Measurements from ENCODE around the gene SAMD9L.

The SAMD9L gene

GRCh38 chr7:93165447-93165846 lies 17.3 kb upstream of the SAMD9L start:
- POLR2A ChIA-PET: no interaction called here
- TF ChIP-seq SP1 (IDR thresholded peaks at IDR 0.05) (no peak), ARNT (IDR thresholded peaks at IDR 0.05) (no peak), FOXA1 (IDR thresholded peaks at IDR 0.05) (no peak), PKNOX1 (IDR thresholded peaks at IDR 0.05) (no peak), SUZ12 (IDR thresholded peaks at IDR 0.05) (no peak)
- DNase-seq (ENCODE audit: extremely low spot score): no peak
- CTCF ChIA-PET: no interaction called here

- POLR2A ChIA-PET: no interaction called here
- TF ChIP-seq SP1 (IDR thresholded peaks at IDR 0.05): no peak
- no peak for TF ChIP-seq FOXA1 (IDR thresholded peaks at IDR 0.05)
- no peak for TF ChIP-seq ARNT (IDR thresholded peaks at IDR 0.05)
- DNase-seq (ENCODE audit: extremely low spot score): no peak
- CTCF ChIA-PET: no interaction called here
Observed at GRCh38 chr7:93164766-93165165, 16.6 kb upstream of the SAMD9L start.

GRCh38 chr7:93161181-93161762 lies 13.1 kb upstream of the SAMD9L start:
- DNase-seq (ENCODE audit: extremely low spot score): no peak
- POLR2A ChIA-PET: no interaction called here
- CTCF ChIA-PET: no interaction called here
- TF ChIP-seq PKNOX1 (IDR thresholded peaks at IDR 0.05) (no peak), ARNT (IDR thresholded peaks at IDR 0.05) (no peak), NFRKB (IDR thresholded peaks at IDR 0.05) (no peak)

- TF ChIP-seq BHLHE40 (IDR thresholded peaks at IDR 0.05; ENCODE audit: borderline replicate concordance): no peak
- TF ChIP-seq PKNOX1 (IDR thresholded peaks at IDR 0.05): no peak
- TF ChIP-seq NFRKB (IDR thresholded peaks at IDR 0.05): no peak
- TF ChIP-seq HDGF (IDR thresholded peaks at IDR 0.05; ENCODE audit: borderline replicate concordance): no peak
- TF ChIP-seq LEF1 (IDR thresholded peaks at IDR 0.05; ENCODE audit: borderline replicate concordance): no peak
- no peak for TF ChIP-seq TARDBP (IDR thresholded peaks at IDR 0.05)
- TF ChIP-seq CTBP1 (IDR thresholded peaks at IDR 0.05; ENCODE audit: borderline replicate concordance): no peak
- no peak for TF ChIP-seq L3MBTL2 (conservative IDR thresholded peaks at IDR 0.05)
- no peak for TF ChIP-seq FOXA1 (IDR thresholded peaks at IDR 0.05)
- TF ChIP-seq ZNF384 (IDR thresholded peaks at IDR 0.05): no peak
- TF ChIP-seq SP1 (IDR thresholded peaks at IDR 0.05): no peak
- TF ChIP-seq ARNT (IDR thresholded peaks at IDR 0.05): no peak
- TF ChIP-seq FOXM1 (IDR thresholded peaks at IDR 0.05; ENCODE audit: borderline replicate concordance): no peak
- no peak for TF ChIP-seq FOXK2 (IDR thresholded peaks at IDR 0.05)
- ChIA-PET CTCF (no interaction called here), POLR2A (no interaction called here)
- DNase-seq (ENCODE audit: extremely low spot score): no peak
Observed at GRCh38 chr7:93160410-93160809, 12.2 kb upstream of the SAMD9L start.

- CTCF ChIA-PET: no interaction called here
- TF ChIP-seq FOXA1 (IDR thresholded peaks at IDR 0.05): no peak
- TF ChIP-seq SP1 (IDR thresholded peaks at IDR 0.05): no peak
- TF ChIP-seq SUZ12 (IDR thresholded peaks at IDR 0.05): no peak
- no peak for TF ChIP-seq FOXK2 (IDR thresholded peaks at IDR 0.05)
- TF ChIP-seq ELF4 (IDR thresholded peaks at IDR 0.05): no peak
- no peak for TF ChIP-seq NFRKB (IDR thresholded peaks at IDR 0.05)
- TF ChIP-seq ARNT (IDR thresholded peaks at IDR 0.05): no peak
- no peak for TF ChIP-seq PKNOX1 (IDR thresholded peaks at IDR 0.05)
- no peak for TF ChIP-seq BHLHE40 (IDR thresholded peaks at IDR 0.05; ENCODE audit: borderline replicate concordance)
- no peak for TF ChIP-seq ZNF384 (IDR thresholded peaks at IDR 0.05)
- no peak for TF ChIP-seq CTBP1 (IDR thresholded peaks at IDR 0.05; ENCODE audit: borderline replicate concordance)
- TF ChIP-seq L3MBTL2 (conservative IDR thresholded peaks at IDR 0.05): no peak
- TF ChIP-seq LEF1 (IDR thresholded peaks at IDR 0.05; ENCODE audit: borderline replicate concordance): no peak
- no peak for TF ChIP-seq TARDBP (IDR thresholded peaks at IDR 0.05)
- TF ChIP-seq HDGF (IDR thresholded peaks at IDR 0.05; ENCODE audit: borderline replicate concordance): no peak
- no peak for TF ChIP-seq FOXM1 (IDR thresholded peaks at IDR 0.05; ENCODE audit: borderline replicate concordance)
- no peak for DNase-seq (ENCODE audit: extremely low spot score)
- POLR2A ChIA-PET: no interaction called here
Observed at GRCh38 chr7:93159490-93159889, 11.3 kb upstream of the SAMD9L start.

- no peak for DNase-seq (ENCODE audit: extremely low spot score)
- POLR2A ChIA-PET: no interaction called here
- TF ChIP-seq SP1 (IDR thresholded peaks at IDR 0.05): no peak
- no peak for TF ChIP-seq HDGF (IDR thresholded peaks at IDR 0.05; ENCODE audit: borderline replicate concordance)
- no peak for TF ChIP-seq TARDBP (IDR thresholded peaks at IDR 0.05)
- no peak for TF ChIP-seq L3MBTL2 (conservative IDR thresholded peaks at IDR 0.05)
- TF ChIP-seq FOXK2 (IDR thresholded peaks at IDR 0.05): no peak
- no peak for TF ChIP-seq NFRKB (IDR thresholded peaks at IDR 0.05)
- TF ChIP-seq PKNOX1 (IDR thresholded peaks at IDR 0.05): no peak
- no peak for TF ChIP-seq ARNT (IDR thresholded peaks at IDR 0.05)
- TF ChIP-seq SUZ12 (IDR thresholded peaks at IDR 0.05): no peak
- no peak for TF ChIP-seq FOXM1 (IDR thresholded peaks at IDR 0.05; ENCODE audit: borderline replicate concordance)
- no peak for TF ChIP-seq FOXA1 (IDR thresholded peaks at IDR 0.05)
- TF ChIP-seq ZNF384 (IDR thresholded peaks at IDR 0.05): no peak
- no peak for TF ChIP-seq LEF1 (IDR thresholded peaks at IDR 0.05; ENCODE audit: borderline replicate concordance)
- no peak for TF ChIP-seq CTBP1 (IDR thresholded peaks at IDR 0.05; ENCODE audit: borderline replicate concordance)
- TF ChIP-seq BHLHE40 (IDR thresholded peaks at IDR 0.05; ENCODE audit: borderline replicate concordance): no peak
- no peak for TF ChIP-seq ELF4 (IDR thresholded peaks at IDR 0.05)
- CTCF ChIA-PET: no interaction called here
Observed at GRCh38 chr7:93156884-93157283, 8.7 kb upstream of the SAMD9L start.

Data from HEK293T (cell line).